ENCODE data around the gene DTX4. TPM values are rescaled to one million over a fixed set of nuclear protein-coding genes. Genes with fewer than 3 reads are reported as not detected.

Gene DTX4
- total RNA-seq, 1 donor from 2014 or later: 139 TPM

DNA sequence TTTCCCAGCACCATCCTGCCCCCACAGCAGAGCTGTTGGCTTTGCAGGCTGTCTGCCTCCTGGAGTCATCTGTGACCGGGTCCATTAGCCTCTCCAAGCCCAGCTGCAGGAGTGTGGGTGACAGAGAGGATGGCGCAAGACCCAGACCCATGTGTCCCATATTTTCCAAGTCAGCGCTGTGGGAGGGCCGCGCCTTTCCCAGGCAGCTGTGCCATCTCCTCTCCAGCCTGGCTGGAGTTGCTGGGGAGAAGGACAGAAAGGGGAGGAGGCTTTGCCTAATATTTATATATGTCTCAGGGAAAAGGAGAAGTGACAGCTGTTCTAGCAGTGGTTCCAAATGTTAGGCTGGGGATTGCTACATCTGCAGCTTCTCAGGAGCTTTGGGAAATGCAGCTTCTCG, 15.7 kb downstream of the DTX4 start:
- Mint-ChIP-seq H3K27ac (ENCODE audit: unreplicated experiment) (no peak overlapping the region), H3K4me1 (peaks cover 64% of the 10 kb centered on the region), H3K27me3 (ENCODE audit: low read depth) (peaks cover 3% of the 10 kb centered on the region), H3K9me3 (no peaks in the 10 kb centered on the region), H3K36me3 (ENCODE audit: low read depth) (peaks cover 34% of the 10 kb centered on the region), H3K4me3 (no peak overlapping the region)
- DNase-seq (ENCODE audit: low read depth, low spot score): no peak
- TF ChIP-seq CTCF (conservative IDR thresholded peaks at IDR 0.05): no peak

DNA sequence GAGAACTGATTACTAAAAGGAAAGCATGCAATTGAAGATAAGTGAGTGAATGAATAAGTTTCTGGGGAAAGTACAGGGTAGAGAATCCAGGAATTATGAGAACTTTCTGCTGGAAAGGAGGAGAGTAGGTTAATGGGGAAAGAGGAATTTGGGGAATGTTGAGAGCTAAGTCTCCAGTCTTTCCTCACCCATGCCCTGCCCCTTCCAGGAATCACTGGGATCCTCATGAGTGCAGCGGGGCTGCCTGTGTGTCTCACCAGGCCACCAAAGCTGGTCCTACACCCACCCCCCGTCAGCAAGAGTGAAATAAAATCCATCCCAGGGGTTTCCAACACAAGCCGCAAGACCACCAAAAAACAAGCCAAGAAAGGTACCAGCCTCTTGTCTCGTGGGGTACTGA, 17.0 kb downstream of the DTX4 start:
- peaks cover 61% of the 10 kb centered on the region for H3K4me1 Mint-ChIP-seq
- peak overlapping the region; percentile 30 for H3K27ac Mint-ChIP-seq (ENCODE audit: unreplicated experiment)
- H3K4me3 Mint-ChIP-seq: peak overlapping the region; percentile 13
- no peak for TF ChIP-seq CTCF (conservative IDR thresholded peaks at IDR 0.05)
- H3K27me3 Mint-ChIP-seq (ENCODE audit: low read depth): peaks cover 3% of the 10 kb centered on the region
- H3K36me3 Mint-ChIP-seq (ENCODE audit: low read depth): peaks cover 36% of the 10 kb centered on the region
- DNase-seq (ENCODE audit: low read depth, low spot score): no peak
- no peaks in the 10 kb centered on the region for H3K9me3 Mint-ChIP-seq

DNA sequence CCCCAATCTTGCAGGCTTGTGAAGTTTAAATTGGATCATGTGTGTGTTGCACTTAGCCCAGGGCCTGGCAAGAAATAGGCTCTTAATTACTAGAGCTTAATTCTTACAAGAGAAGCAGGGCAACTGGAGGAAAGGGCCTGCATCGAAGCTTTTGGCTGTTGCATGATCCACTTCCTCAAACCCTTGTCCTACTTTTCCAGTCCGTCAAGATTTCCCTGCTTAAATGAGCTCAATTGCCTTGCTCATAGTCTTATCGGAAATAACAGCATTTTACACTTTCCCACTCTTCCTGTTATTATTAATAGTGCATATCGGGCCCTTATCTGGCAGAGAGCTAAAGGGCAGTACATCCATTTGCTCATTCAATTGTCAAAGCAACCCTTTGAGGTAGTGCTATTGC, 18.1 kb downstream of the DTX4 start:
- Mint-ChIP-seq H3K36me3 (ENCODE audit: low read depth) (peaks cover 40% of the 10 kb centered on the region), H3K4me3 (no peak overlapping the region)
- no peak for TF ChIP-seq CTCF (conservative IDR thresholded peaks at IDR 0.05)

GRCh38 chr11:59191095-59191494, 19.2 kb downstream of the DTX4 start:
- H3K27ac Mint-ChIP-seq (ENCODE audit: unreplicated experiment): no peak overlapping the region
- peaks cover 48% of the 10 kb centered on the region for H3K36me3 Mint-ChIP-seq (ENCODE audit: low read depth)

More for the DNA sequence above, 18.1 kb downstream of the DTX4 start:
- DNase-seq (ENCODE audit: low read depth, low spot score): no peak
- Mint-ChIP-seq H3K9me3 (no peaks in the 10 kb centered on the region), H3K4me1 (peaks cover 60% of the 10 kb centered on the region), H3K27ac (ENCODE audit: unreplicated experiment) (no peak overlapping the region), H3K27me3 (ENCODE audit: low read depth) (no peaks in the 10 kb centered on the region)

DNA sequence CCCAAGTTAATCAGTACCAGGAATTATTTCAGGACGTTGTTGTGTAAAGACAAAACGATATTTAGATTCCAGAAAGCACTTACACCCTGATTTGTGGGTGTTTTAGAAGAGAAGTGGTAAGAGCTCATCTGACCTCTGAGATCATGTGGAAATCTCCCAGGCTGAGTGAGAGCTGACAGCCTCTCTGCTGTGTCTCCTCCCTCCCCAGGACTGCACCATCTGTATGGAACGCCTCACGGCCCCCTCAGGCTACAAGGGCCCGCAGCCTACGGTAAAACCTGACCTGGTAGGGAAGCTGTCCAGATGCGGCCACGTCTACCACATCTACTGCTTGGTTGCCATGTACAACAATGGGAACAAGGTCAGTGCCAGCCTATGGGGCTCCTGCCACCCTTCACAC, 20.0 kb downstream of the DTX4 start:
- H3K4me1 Mint-ChIP-seq: peaks cover 48% of the 10 kb centered on the region
- TF ChIP-seq CTCF (conservative IDR thresholded peaks at IDR 0.05): no peak
- H3K27me3 Mint-ChIP-seq (ENCODE audit: low read depth): no peaks in the 10 kb centered on the region
- DNase-seq (ENCODE audit: low read depth, low spot score): no peak
- no peak overlapping the region for H3K27ac Mint-ChIP-seq (ENCODE audit: unreplicated experiment)
- H3K36me3 Mint-ChIP-seq (ENCODE audit: low read depth): peaks cover 55% of the 10 kb centered on the region
- no peaks in the 10 kb centered on the region for H3K9me3 Mint-ChIP-seq
- no peak overlapping the region for H3K4me3 Mint-ChIP-seq

More at GRCh38 chr11:59191095-59191494, 19.2 kb downstream of the DTX4 start:
- TF ChIP-seq CTCF (conservative IDR thresholded peaks at IDR 0.05): no peak
- no peak overlapping the region for H3K4me3 Mint-ChIP-seq
- no peaks in the 10 kb centered on the region for H3K27me3 Mint-ChIP-seq (ENCODE audit: low read depth)
- DNase-seq (ENCODE audit: low read depth, low spot score): no peak
- no peaks in the 10 kb centered on the region for H3K9me3 Mint-ChIP-seq
- H3K4me1 Mint-ChIP-seq: peaks cover 56% of the 10 kb centered on the region
